Stomach (tissue), 4 donors: Measurements from ENCODE around the gene FBXO38.

Experiments used
- EP300 ChIP-seq: sonication (generic); formaldehyde crosslinking; IDR thresholded peaks from one replicate; pipeline ENCODE4 v1.6.1; 2017; ENCODE audit warnings: antibody characterized with exemption
- TF ChIP-seq, protein P1 (sequence below), 7 experiments: fragments of 450-650 bp in 4 of 7; fragments of 200-600 bp in 3 of 7; sonication (generic) in 3 of 7; IDR thresholded peaks; one replicate each; pipeline ENCODE4 v1.5.1; 2016 to 2019; ENCODE audit warnings: antibody characterized with exemption in 7 of 7, control low read depth in 2 of 7, mild to moderate bottlenecking in 1 of 7

DNA sequence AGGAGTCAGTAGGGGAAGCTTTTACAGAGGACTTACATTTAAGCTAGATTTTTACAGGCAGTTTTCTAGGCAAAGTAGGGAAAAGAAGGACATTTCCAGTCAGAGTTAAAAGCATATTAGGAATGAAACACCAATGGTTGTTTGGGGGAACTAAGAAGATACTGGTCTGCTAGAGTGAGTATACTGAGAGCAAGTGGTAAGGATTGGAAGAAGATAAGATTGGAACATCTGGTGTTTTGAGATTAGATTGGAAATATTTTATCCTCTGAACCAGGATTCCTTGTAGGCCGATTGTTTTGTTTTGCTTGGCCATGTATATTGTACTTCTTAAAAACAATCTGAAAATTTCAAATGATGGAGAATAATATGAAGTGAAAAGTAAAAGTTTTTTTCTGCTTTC is 7.7 kb downstream of the FBXO38 start:
- TF ChIP-seq, protein P1, sequence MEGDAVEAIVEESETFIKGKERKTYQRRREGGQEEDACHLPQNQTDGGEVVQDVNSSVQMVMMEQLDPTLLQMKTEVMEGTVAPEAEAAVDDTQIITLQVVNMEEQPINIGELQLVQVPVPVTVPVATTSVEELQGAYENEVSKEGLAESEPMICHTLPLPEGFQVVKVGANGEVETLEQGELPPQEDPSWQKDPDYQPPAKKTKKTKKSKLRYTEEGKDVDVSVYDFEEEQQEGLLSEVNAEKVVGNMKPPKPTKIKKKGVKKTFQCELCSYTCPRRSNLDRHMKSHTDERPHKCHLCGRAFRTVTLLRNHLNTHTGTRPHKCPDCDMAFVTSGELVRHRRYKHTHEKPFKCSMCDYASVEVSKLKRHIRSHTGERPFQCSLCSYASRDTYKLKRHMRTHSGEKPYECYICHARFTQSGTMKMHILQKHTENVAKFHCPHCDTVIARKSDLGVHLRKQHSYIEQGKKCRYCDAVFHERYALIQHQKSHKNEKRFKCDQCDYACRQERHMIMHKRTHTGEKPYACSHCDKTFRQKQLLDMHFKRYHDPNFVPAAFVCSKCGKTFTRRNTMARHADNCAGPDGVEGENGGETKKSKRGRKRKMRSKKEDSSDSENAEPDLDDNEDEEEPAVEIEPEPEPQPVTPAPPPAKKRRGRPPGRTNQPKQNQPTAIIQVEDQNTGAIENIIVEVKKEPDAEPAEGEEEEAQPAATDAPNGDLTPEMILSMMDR (IDR thresholded peaks at IDR 0.05) = no peak
- no peak for TF ChIP-seq EP300
